ENCODE measurements around the gene CD164L2. TPM values are rescaled to one million over a fixed set of nuclear protein-coding genes. Genes with fewer than 3 reads are reported as not detected.

CD164L2 gene
- total and polyA plus RNA-seq, 12 donors: 0.11 to 2.6 (median 0.17) TPM; not detected in 6

GRCh38 chr1:27402349-27402754 lies 19.2 kb upstream of the CD164L2 start:
- H3K4me3 ChIP-seq: no peak overlapping the region
- intact Hi-C loops (cut with DNase I): loop anchor here in 1 of 2 donors (10.0 kb wide), 1 partner anchor 152 kb away; no protein-coding TSS in a partner anchor
- H3K9me3 ChIP-seq (replicated peaks in 1 of 3): no peaks in the 10 kb centered on the region
- no peaks in the 10 kb centered on the region for H3K27me3 ChIP-seq
- peak; percentile 79 to 92 (median 91) for DNase-seq
- peak overlapping the region in 4 of 5 donors; percentile 52 to 88 (median 75) for H3K27ac ChIP-seq
- H3K4me1 ChIP-seq (replicated peaks in 1 of 2): peaks cover 27 to 59% of the 10 kb centered on the region in 2 donors
- TF ChIP-seq POLR2A (IDR thresholded peaks at IDR 0.05) (peak in 1 of 2 donors; percentile 16), CTCF (IDR thresholded peaks at IDR 0.05) (peak; percentile 38 to 85 (median 70))
- 20 to 58% (median 33%) methylated on average over 2 to 8 of the region's 8 CpGs for WGBS, 4 donors
- peaks cover 0 to 8% of the 10 kb centered on the region in 2 donors for H3K36me3 ChIP-seq (replicated peaks in 1 of 2)

DNA sequence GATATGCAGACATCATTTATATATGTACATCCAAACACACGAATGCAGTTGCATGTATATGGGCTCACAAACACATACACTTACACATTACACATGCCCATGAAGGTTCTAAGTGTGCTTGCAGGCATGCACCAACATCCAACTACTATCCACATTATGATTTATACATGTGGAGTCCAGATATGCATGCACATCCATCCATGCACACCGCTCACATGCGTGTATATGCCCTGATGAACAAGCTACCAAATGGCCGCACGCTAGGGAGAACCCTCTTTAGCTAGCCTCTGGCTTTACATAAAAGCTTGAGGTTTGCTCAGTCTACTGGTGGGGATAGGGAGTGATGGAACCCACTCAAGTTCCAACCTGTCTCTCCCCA lies 17.8 kb upstream of the CD164L2 start:
- Histone ChIP-seq H3K9me3 (replicated peaks in 1 of 3) (no peaks in the 10 kb centered on the region), H3K4me1 (replicated peaks in 1 of 2) (peaks cover 17 to 48% of the 10 kb centered on the region in 2 donors), H3K36me3 (replicated peaks in 1 of 2) (no peaks in the 10 kb centered on the region), H3K27me3 (no peaks in the 10 kb centered on the region), H3K4me3 (no peak overlapping the region), H3K27ac (no peak overlapping the region)
- intact Hi-C loops (cut with DNase I): loop anchor here in 1 of 2 donors (10.0 kb wide), 1 partner anchor 154 kb away; no protein-coding TSS in a partner anchor
- TF ChIP-seq POLR2A (IDR thresholded peaks at IDR 0.05): no peak
- DNase-seq: no peak
- WGBS, 4 donors: 82 to 89% (median 86%) methylated on average over 5 of the region's 5 CpGs

- H3K27me3 ChIP-seq: no peaks in the 10 kb centered on the region
- H3K4me1 ChIP-seq (replicated peaks in 1 of 2): peaks cover 15 to 41% of the 10 kb centered on the region in 2 donors
- DNase-seq: peak in 1 of 7 donors; percentile 54
- no peak overlapping the region for H3K27ac ChIP-seq
- H3K9me3 ChIP-seq (replicated peaks in 1 of 3): no peaks in the 10 kb centered on the region
- TF ChIP-seq CTCF (IDR thresholded peaks at IDR 0.05) (no peak), POLR2A (IDR thresholded peaks at IDR 0.05) (no peak)
- H3K36me3 ChIP-seq (replicated peaks in 1 of 2): no peaks in the 10 kb centered on the region
- intact Hi-C loops (cut with DNase I): loop anchor here in 1 of 2 donors (10.0 kb wide), 1 partner anchor 154 kb away; no protein-coding TSS in a partner anchor
- 31 to 45% (median 35%) methylated on average over 11 to 13 of the region's 13 CpGs for WGBS, 4 donors
- H3K4me3 ChIP-seq: no peak overlapping the region
Observed at GRCh38 chr1:27400082-27400962, 17.2 kb upstream of the CD164L2 start.

- Histone ChIP-seq H3K9me3 (replicated peaks in 1 of 3) (no peaks in the 10 kb centered on the region), H3K36me3 (replicated peaks in 1 of 2) (no peaks in the 10 kb centered on the region), H3K27me3 (no peaks in the 10 kb centered on the region), H3K4me1 (replicated peaks in 1 of 2) (peaks cover 15 to 33% of the 10 kb centered on the region in 2 donors), H3K27ac (no peak overlapping the region), H3K4me3 (no peak overlapping the region)
- TF ChIP-seq POLR2A (IDR thresholded peaks at IDR 0.05): no peak
- no peak for TF ChIP-seq CTCF (IDR thresholded peaks at IDR 0.05)
- DNase-seq: peak in 1 of 7 donors; percentile 35
- WGBS, 4 donors: 37 to 55% (median 44%) methylated on average over 6 to 19 of the region's 19 CpGs
- intact Hi-C loops (cut with DNase I): loop anchor here (5.0 to 10.0 kb wide), 3 partner anchors 155 to 265 kb away; partner anchors contain the start of gene AHDC1 (in 1 of the 2)
Observed at GRCh38 chr1:27399251-27400025, 16.3 kb upstream of the CD164L2 start.

All from adrenal gland (tissue), 12 donors.